ENCODE data around the gene FAM217A. TPM values are rescaled to one million over a fixed set of nuclear protein-coding genes. Genes with fewer than 3 reads are reported as not detected.

The FAM217A gene
- total and polyA plus RNA-seq, 8 donors, result 0.08 to 0.68 TPM; not detected in 6

GRCh38 chr6:4029687-4030086 is 49.2 kb downstream of the FAM217A start:
- peaks cover 0 to 29% (median 26%) of the 10 kb centered on the region in 4 donors for H3K36me3 ChIP-seq
- intact Hi-C loops (cut with DNase I; ENCODE audit: low total_unique reads), result no loop called here
- H3K4me1 ChIP-seq, result peaks cover 19 to 93% (median 59%) of the 10 kb centered on the region in 4 donors

GRCh38 chr6:4028051-4028450 is 50.9 kb downstream of the FAM217A start:
- peaks cover 34 to 94% (median 68%) of the 10 kb centered on the region in 4 donors for H3K4me1 ChIP-seq

More at GRCh38 chr6:4029687-4030086, 49.2 kb downstream of the FAM217A start:
- DNase-seq, result no peak
- no peaks in the 10 kb centered on the region for H3K9me3 ChIP-seq
- 89 to 95% (median 90%) methylated on average over 7 of the region's 7 CpGs for WGBS, 5 donors
- H3K27me3 ChIP-seq, result no peaks in the 10 kb centered on the region
- H3K4me3 ChIP-seq, result no peak overlapping the region
- TF ChIP-seq POLR2A (IDR thresholded peaks at IDR 0.05) (no peak), EP300 (IDR thresholded peaks at IDR 0.05) (no peak), POLR2AphosphoS5 (IDR thresholded peaks at IDR 0.05) (no peak), CTCF (IDR thresholded peaks at IDR 0.05) (no peak)
- H3K27ac ChIP-seq, result no peak overlapping the region

GRCh38 chr6:4025681-4026080 is 53.3 kb downstream of the FAM217A start:
- Histone ChIP-seq H3K4me3 (no peak overlapping the region), H3K27me3 (no peaks in the 10 kb centered on the region), H3K27ac (no peak overlapping the region), H3K36me3 (peaks cover 0 to 9% (median 0%) of the 10 kb centered on the region in 4 donors), H3K9me3 (no peaks in the 10 kb centered on the region), H3K4me1 (peaks cover 47 to 84% (median 67%) of the 10 kb centered on the region in 4 donors)
- DNase-seq, result no peak
- TF ChIP-seq POLR2A (IDR thresholded peaks at IDR 0.05), result no peak
- no peak for TF ChIP-seq POLR2AphosphoS5 (IDR thresholded peaks at IDR 0.05)
- no peak for TF ChIP-seq EP300 (IDR thresholded peaks at IDR 0.05)
- no peak for TF ChIP-seq CTCF (IDR thresholded peaks at IDR 0.05)
- intact Hi-C loops (cut with DNase I; ENCODE audit: low total_unique reads), result no loop called here
- 94 to 100% (median 98%) methylated on average over 1 of the region's 1 CpG for WGBS, 5 donors

More at GRCh38 chr6:4028051-4028450, 50.9 kb downstream of the FAM217A start:
- Histone ChIP-seq H3K27ac (no peak overlapping the region), H3K9me3 (no peaks in the 10 kb centered on the region), H3K27me3 (no peaks in the 10 kb centered on the region), H3K4me3 (no peak overlapping the region), H3K36me3 (peaks cover 0 to 26% (median 20%) of the 10 kb centered on the region in 4 donors)
- intact Hi-C loops (cut with DNase I; ENCODE audit: low total_unique reads), result no loop called here
- no peak for DNase-seq
- TF ChIP-seq POLR2A (IDR thresholded peaks at IDR 0.05) (no peak), EP300 (IDR thresholded peaks at IDR 0.05) (no peak), POLR2AphosphoS5 (IDR thresholded peaks at IDR 0.05) (no peak), CTCF (IDR thresholded peaks at IDR 0.05) (no peak)

GRCh38 chr6:4023240-4023639 is 55.7 kb downstream of the FAM217A start:
- TF ChIP-seq CTCF (IDR thresholded peaks at IDR 0.05), result no peak
- TF ChIP-seq POLR2A (IDR thresholded peaks at IDR 0.05), result no peak
- TF ChIP-seq EP300 (IDR thresholded peaks at IDR 0.05), result no peak
- TF ChIP-seq POLR2AphosphoS5 (IDR thresholded peaks at IDR 0.05), result no peak
- peak overlapping the region in 3 of 5 donors; percentile 51 to 99 (median 96) for H3K27ac ChIP-seq
- no peak for DNase-seq
- no peaks in the 10 kb centered on the region for H3K27me3 ChIP-seq
- peaks cover 52 to 86% (median 71%) of the 10 kb centered on the region in 4 donors for H3K4me1 ChIP-seq
- H3K4me3 ChIP-seq, result peak overlapping the region in 2 of 4 donors; percentile 13 to 57
- peaks cover 0 to 8% (median 0%) of the 10 kb centered on the region in 4 donors for H3K36me3 ChIP-seq
- no peaks in the 10 kb centered on the region for H3K9me3 ChIP-seq
- intact Hi-C loops (cut with DNase I; ENCODE audit: low total_unique reads), result no loop called here
- 0 to 17% (median 8%) methylated on average over 1 of the region's 1 CpG for WGBS, 5 donors

Data from stomach (tissue), 9 donors.